Keratinocyte (primary cell): ENCODE measurements around the gene SIGLEC11. TPM values are rescaled to one million over a fixed set of nuclear protein-coding genes. Genes with fewer than 3 reads are reported as not detected.

ENCODE experiments used
- DNase-seq: peaks from one replicate; pipeline ENCODE4 v3.0.0-alpha.2; 2011; ENCODE audit warnings: low read depth, missing footprints, low spot score
- FAIRE-seq: peaks from 2 replicates; lab custom pipeline; 2011; peaks lifted over from hg19 to GRCh38; lab: Jason Lieb, UNC
- H2AFZ ChIP-seq: 2 replicates; pipeline ENCODE4 v1.6.0; 2012; ENCODE audit warnings: low read length, control low read depth, inconsistent platforms; ENCODE audit not compliant: control insufficient read depth
- H3K27ac ChIP-seq: 2 replicates; pipeline ENCODE4 v1.5.1; 2011; ENCODE audit warnings: low read length; ENCODE audit not compliant: control insufficient read depth, insufficient read depth
- H3K27me3 ChIP-seq: 3 replicates; pipeline ENCODE4 v1.6.0; 2011; ENCODE audit warnings: low read length; ENCODE audit not compliant: control insufficient read depth, insufficient read depth; ENCODE audit errors: extremely low read depth
- H3K36me3 ChIP-seq, 2 experiments: 2 replicates in 1 of 2; 3 replicates in 1 of 2; pipeline ENCODE4 v1.5.1; 2011; ENCODE audit warnings: low read length in 2 of 2, mild to moderate bottlenecking in 1 of 2; ENCODE audit not compliant: control insufficient read depth in 2 of 2, insufficient read depth in 2 of 2; ENCODE audit errors: extremely low read depth in 1 of 2
- H3K4me1 ChIP-seq: 3 replicates; pipeline ENCODE4 v1.5.1; 2011; ENCODE audit warnings: low read length; ENCODE audit not compliant: control insufficient read depth, insufficient read depth; ENCODE audit errors: extremely low read depth
- H3K4me2 ChIP-seq: 3 replicates; pipeline ENCODE4 v1.6.0; 2011; ENCODE audit warnings: low read depth, low read length; ENCODE audit not compliant: control insufficient read depth, insufficient read depth; ENCODE audit errors: extremely low read depth
- H3K4me3 ChIP-seq, 3 experiments: fragments of 200-600 bp in 1 of 3; sonication (generic) in 1 of 3; 2 replicates in 2 of 3; 3 replicates in 1 of 3; pipeline ENCODE4 v1.5.1; 2011 to 2016; ENCODE audit warnings: low read length in 3 of 3, mild to moderate bottlenecking in 3 of 3, control low read depth in 2 of 3, inconsistent platforms in 1 of 3, low read depth in 1 of 3, mixed read lengths in 1 of 3, mixed run types in 1 of 3, moderate library complexity in 1 of 3; ENCODE audit not compliant: control insufficient read depth in 2 of 3, insufficient read depth in 2 of 3; ENCODE audit errors: extremely low read depth in 1 of 3
- H3K79me2 ChIP-seq: 2 replicates; pipeline ENCODE4 v1.6.0; 2012; ENCODE audit warnings: low read length; ENCODE audit not compliant: control insufficient read depth, insufficient read depth
- H3K9ac ChIP-seq: 3 replicates; pipeline ENCODE4 v1.6.0; 2011; ENCODE audit warnings: low read length; ENCODE audit not compliant: control insufficient read depth, insufficient read depth; ENCODE audit errors: extremely low read depth
- H3K9me1 ChIP-seq: 3 replicates; pipeline ENCODE4 v1.6.0; 2011; ENCODE audit warnings: low read length; ENCODE audit not compliant: control insufficient read depth, insufficient read depth; ENCODE audit errors: extremely low read depth
- H3K9me3 ChIP-seq: 2 replicates; pipeline ENCODE4 v1.5.1; 2012; ENCODE audit warnings: low read depth, low read length; ENCODE audit not compliant: control insufficient read depth
- H4K20me1 ChIP-seq: 3 replicates; pipeline ENCODE4 v1.6.0; 2011; ENCODE audit warnings: low read length; ENCODE audit not compliant: control insufficient read depth, insufficient read depth; ENCODE audit errors: extremely low read depth
- CTCF ChIP-seq, 3 experiments: IDR thresholded peaks in 1 of 3; conservative IDR thresholded peaks in 1 of 3; optimal IDR thresholded peaks in 1 of 3; 2 replicates in 2 of 3; 3 replicates in 1 of 3; pipeline versions ENCODE3 to v1.5.1; 2011; ENCODE audit warnings: low read length in 3 of 3, mild to moderate bottlenecking in 3 of 3, moderate library complexity in 2 of 3, control low read depth in 1 of 3, inconsistent platforms in 1 of 3; ENCODE audit not compliant: insufficient read depth in 2 of 3; ENCODE audit errors: extremely low read depth in 1 of 3
- EZH2 ChIP-seq: IDR thresholded peaks from one replicate; pipeline ENCODE4 v1.6.1; 2012; ENCODE audit warnings: inconsistent platforms, mild to moderate bottlenecking, low read length, moderate library complexity
- dilution Hi-C: fragments of 300-500 bp; cut with MboI; formaldehyde crosslinking; loops from one replicate; pipeline ENCODE4 v1.7.0; 2020; ENCODE audit warnings: low sequenced_read_pairs; ENCODE audit not compliant: extremely low pct_ligation_motif_present
- polyA plus RNA-seq, 5 experiments: library from polyadenylated mRNA; depleted of rRNA in 3 of 5; stranded (reverse) in 3 of 5; stranded (forward) in 1 of 5; unstranded in 1 of 5; fragments of >200 nt; gene quantifications; 1 replicate in 1 of 5; 2 replicates in 3 of 5; 3 replicates in 1 of 5; pipeline versions ENCODE4 v1.2.1 to v1.2.3, GENCODE V29; 2011 to 2012; ENCODE audit warnings: missing spikeins in 2 of 5, low read depth in 1 of 5, low replicate concordance in 1 of 5

The SIGLEC11 gene
- polyA plus RNA-seq, 1 donor (not counting 4 experiments of a cell fraction or from before 2014, with no cell fraction given): not detected

DNA sequence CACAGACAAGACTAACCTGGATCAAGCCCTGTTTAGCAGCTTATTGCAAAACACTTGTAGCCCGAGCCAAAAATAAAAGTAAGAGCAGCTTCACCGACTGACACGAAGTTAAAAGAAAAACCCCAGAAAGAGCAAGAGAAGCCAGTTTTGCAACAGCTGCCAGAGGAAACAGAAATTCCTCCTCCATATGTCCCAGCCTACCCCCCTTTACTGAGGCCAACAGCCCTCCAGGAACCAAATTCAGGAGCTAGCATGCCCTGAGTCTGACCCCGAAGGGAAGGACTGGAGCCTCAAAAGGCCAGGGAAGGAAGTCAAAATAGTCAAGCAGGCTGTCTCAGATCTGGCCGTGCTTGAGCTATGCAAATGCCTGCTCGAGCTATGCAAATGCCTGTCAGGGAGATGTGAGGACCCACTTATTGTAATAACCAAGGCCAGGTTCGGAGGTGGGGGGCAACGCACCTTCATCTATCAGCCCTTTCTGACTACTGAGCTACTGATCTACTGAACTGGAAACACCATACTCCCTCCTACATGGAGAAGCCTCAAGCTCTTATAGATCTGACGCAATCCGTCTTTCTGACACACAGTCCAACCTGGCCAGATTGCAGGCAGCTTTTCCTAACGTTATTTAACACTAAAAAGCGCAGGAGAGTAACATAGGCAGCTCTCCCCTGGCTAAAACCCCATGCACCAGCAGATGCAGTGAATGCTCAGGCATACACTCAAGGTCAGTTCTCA, 6.7 kb downstream of the SIGLEC11 start:
- dilution Hi-C loops: no loop called here
- no peak overlapping the region for H3K27ac ChIP-seq
- no peak for TF ChIP-seq EZH2
- TF ChIP-seq CTCF (optimal IDR thresholded peaks at IDR 0.05 in 1 of 3, IDR thresholded peaks at IDR 0.05 in 1 of 3, conservative IDR thresholded peaks at IDR 0.05 in 1 of 3; ENCODE audit: extremely low read depth in 1 of 3, insufficient read depth in 2 of 3, low read length in 3 of 3): no peak
- no peaks in the 10 kb centered on the region for H3K9me1 ChIP-seq
- no peak overlapping the region for H2AFZ ChIP-seq
- H3K4me2 ChIP-seq: peak overlapping the region; percentile 12
- no peak overlapping the region for H3K9ac ChIP-seq
- H3K27me3 ChIP-seq: peaks cover 9% of the 10 kb centered on the region
- no peak for FAIRE-seq
- H3K36me3 ChIP-seq: no peaks in the 10 kb centered on the region
- no peaks in the 10 kb centered on the region for H3K9me3 ChIP-seq
- no peak for DNase-seq
- H3K4me1 ChIP-seq: no peaks in the 10 kb centered on the region
- H3K4me3 ChIP-seq: no peak overlapping the region
- no peaks in the 10 kb centered on the region for H4K20me1 ChIP-seq
- H3K79me2 ChIP-seq: no peaks in the 10 kb centered on the region

DNA sequence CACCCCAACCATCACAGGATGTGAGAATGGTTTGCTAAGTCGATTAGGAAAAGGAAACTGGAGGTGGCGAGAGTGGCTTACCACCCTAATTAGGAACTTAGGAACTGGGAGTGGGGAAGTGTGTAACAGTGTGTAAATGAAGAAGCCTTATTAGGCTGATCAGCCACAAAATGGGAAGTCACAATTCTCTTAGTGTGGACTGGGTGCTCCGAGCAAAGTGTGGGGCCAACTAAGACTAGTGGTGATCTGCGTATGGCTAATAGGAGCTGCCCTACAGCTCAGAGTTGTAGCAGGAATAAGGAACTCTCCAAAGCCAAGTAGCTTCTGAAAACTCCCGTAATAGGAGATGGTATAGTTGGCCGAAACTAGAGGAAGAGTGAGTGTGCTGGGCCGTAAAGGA, 7.6 kb downstream of the SIGLEC11 start:
- H3K79me2 ChIP-seq: no peaks in the 10 kb centered on the region
- H3K4me1 ChIP-seq: no peaks in the 10 kb centered on the region
- no peak for TF ChIP-seq EZH2
- no peak for FAIRE-seq
- H3K9me3 ChIP-seq: no peaks in the 10 kb centered on the region
- H4K20me1 ChIP-seq: no peaks in the 10 kb centered on the region
- no peak overlapping the region for H3K4me2 ChIP-seq
- H3K27ac ChIP-seq: no peak overlapping the region
- dilution Hi-C loops: no loop called here
- peaks cover 9% of the 10 kb centered on the region for H3K27me3 ChIP-seq
- H3K9me1 ChIP-seq: no peaks in the 10 kb centered on the region
- H3K36me3 ChIP-seq: no peaks in the 10 kb centered on the region
- DNase-seq: no peak
- no peak overlapping the region for H2AFZ ChIP-seq
- no peak overlapping the region for H3K9ac ChIP-seq
- H3K4me3 ChIP-seq: no peak overlapping the region
